Esophagus muscularis mucosa (tissue), 4 donors: ENCODE results near the gene CCDC187.

Experiments used
- EP300 ChIP-seq: sonication (generic); formaldehyde crosslinking; IDR thresholded peaks from one replicate; pipeline ENCODE4 v1.6.1; 2017; ENCODE audit warnings: antibody characterized with exemption
- POLR2A ChIP-seq: fragments of 450-650 bp; IDR thresholded peaks from one replicate; pipeline ENCODE4 v1.6.1; 2017; ENCODE audit warnings: antibody characterized with exemption, moderate library complexity, mild to moderate bottlenecking, low read depth
- TF ChIP-seq, protein P1 (sequence below), 3 experiments: fragments of 200-600 bp in 2 of 3; fragments of 450-650 bp in 1 of 3; sonication (generic) in 2 of 3; IDR thresholded peaks; one replicate each; pipeline ENCODE4 v1.5.1; 2017 to 2019; ENCODE audit warnings: antibody characterized with exemption in 3 of 3, mild to moderate bottlenecking in 2 of 3, moderate library complexity in 1 of 3

DNA sequence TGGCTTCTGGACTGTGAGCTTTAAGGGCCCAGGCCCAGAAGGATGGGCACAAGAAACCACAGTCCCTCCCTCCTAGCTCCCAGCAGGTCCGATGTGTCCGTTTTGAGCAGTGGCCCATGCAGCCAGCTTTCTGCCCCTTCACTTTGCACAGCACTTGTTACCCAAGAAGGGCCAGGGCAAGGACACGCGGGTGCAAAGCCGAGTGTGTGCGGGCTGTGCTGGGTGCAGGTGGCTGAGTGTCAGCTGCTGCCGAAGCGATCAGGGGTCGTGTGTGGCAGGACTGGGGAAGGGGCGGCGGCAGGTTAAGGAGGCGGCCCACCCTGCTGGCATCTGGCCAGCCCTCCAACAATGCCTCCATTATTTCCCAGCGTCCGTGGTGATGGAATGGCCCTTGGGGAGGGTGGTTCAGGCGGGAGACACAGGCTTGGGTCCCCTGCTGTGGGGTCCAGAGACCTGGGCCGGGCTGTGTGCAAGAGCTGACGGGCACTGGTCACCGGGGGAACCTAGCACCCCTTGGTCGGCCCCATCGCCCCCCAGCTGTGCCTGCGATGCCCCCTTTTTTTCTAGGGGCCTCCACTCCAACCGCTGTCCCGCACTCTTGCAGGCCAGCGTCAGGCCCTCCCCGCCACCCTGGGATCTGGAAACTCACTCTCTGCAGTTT, 99.6 kb downstream of the CCDC187 start:
- TF ChIP-seq, protein P1, sequence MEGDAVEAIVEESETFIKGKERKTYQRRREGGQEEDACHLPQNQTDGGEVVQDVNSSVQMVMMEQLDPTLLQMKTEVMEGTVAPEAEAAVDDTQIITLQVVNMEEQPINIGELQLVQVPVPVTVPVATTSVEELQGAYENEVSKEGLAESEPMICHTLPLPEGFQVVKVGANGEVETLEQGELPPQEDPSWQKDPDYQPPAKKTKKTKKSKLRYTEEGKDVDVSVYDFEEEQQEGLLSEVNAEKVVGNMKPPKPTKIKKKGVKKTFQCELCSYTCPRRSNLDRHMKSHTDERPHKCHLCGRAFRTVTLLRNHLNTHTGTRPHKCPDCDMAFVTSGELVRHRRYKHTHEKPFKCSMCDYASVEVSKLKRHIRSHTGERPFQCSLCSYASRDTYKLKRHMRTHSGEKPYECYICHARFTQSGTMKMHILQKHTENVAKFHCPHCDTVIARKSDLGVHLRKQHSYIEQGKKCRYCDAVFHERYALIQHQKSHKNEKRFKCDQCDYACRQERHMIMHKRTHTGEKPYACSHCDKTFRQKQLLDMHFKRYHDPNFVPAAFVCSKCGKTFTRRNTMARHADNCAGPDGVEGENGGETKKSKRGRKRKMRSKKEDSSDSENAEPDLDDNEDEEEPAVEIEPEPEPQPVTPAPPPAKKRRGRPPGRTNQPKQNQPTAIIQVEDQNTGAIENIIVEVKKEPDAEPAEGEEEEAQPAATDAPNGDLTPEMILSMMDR (IDR thresholded peaks at IDR 0.05): no peak
- TF ChIP-seq EP300: no peak
- TF ChIP-seq POLR2A: no peak
